GM12878 (cell line): ENCODE results near the gene FAM120AOS. TPM values are rescaled to one million over a fixed set of nuclear protein-coding genes. Genes with fewer than 3 reads are reported as not detected.

Source experiments
- ATAC-seq: fragments of 200-7000 bp; cut with Tn5 transposase; 3 replicates; pipeline ENCODE4 v1.9.1; 2020; ENCODE audit warnings: mild to moderate bottlenecking, moderate library complexity
- BruUV-seq: library from RNA; stranded (reverse); fragments of 400-500 nt; replicated peaks from 2 replicates; lab custom pipeline; 2021; lab: Mats Ljungman, UMichigan
- CTCF ChIA-PET: fragments of 300-600 bp; sonication (Branson Sonifier 250); formaldehyde crosslinking; extraction: SDS; loops from one replicate; lab custom pipeline; 2021; ENCODE audit warnings: inconsistent platforms; lab: Yijun Ruan, JAX
- POLR2A ChIA-PET: fragments of 350-600 bp; formaldehyde crosslinking; extraction: SDS; loops from one replicate; lab custom pipeline; 2021; ENCODE audit warnings: inconsistent platforms; lab: Charles Lee
- RAD21 ChIA-PET: fragments of 300-600 bp; sonication (Branson Sonifier 250); formaldehyde crosslinking; loops from one replicate; lab custom pipeline; 2023; ENCODE audit warnings: antibody characterized with exemption; ENCODE audit not compliant: unreplicated experiment; lab: Charles Lee
- SMC1A ChIA-PET: fragments of 300-600 bp; sonication (Branson Sonifier 250); formaldehyde crosslinking; loops from one replicate; lab custom pipeline; 2023; ENCODE audit not compliant: unreplicated experiment, uncharacterized antibody; lab: Charles Lee
- DNase-seq: peaks from one replicate; pipeline ENCODE4 v3.0.0-alpha.2; 2011; ENCODE audit warnings: low read depth, low spot score
- FAIRE-seq: peaks from 3 replicates; lab custom pipeline; 2011; peaks lifted over from hg19 to GRCh38; lab: Jason Lieb, UNC
- H2AFZ ChIP-seq: 2 replicates; pipeline ENCODE4 v1.6.0; 2011; ENCODE audit warnings: low read depth, low read length, control low read depth; ENCODE audit not compliant: control insufficient read depth
- H3K27ac ChIP-seq: 2 replicates; pipeline ENCODE4 v1.5.1; 2011; ENCODE audit warnings: control low read depth; ENCODE audit not compliant: control insufficient read depth, insufficient read depth
- H3K27me3 ChIP-seq, 2 experiments: replicated peaks in 1 of 2; 2 replicates each; pipeline versions ENCODE4 v1.6.0 to v1.6.1; 2011; ENCODE audit warnings: low read length in 1 of 2; ENCODE audit not compliant: control insufficient read depth in 2 of 2, insufficient read depth in 2 of 2
- H3K36me3 ChIP-seq, 2 experiments: 2 replicates each; pipeline ENCODE4 v1.5.1; 2011; ENCODE audit warnings: low read length in 1 of 2; ENCODE audit not compliant: control insufficient read depth in 2 of 2, insufficient read depth in 2 of 2
- H3K4me1 ChIP-seq: 2 replicates; pipeline ENCODE4 v1.6.1; 2011; ENCODE audit warnings: mild to moderate bottlenecking, low read length, moderate library complexity, mixed read lengths; ENCODE audit not compliant: control insufficient read depth, insufficient read depth
- H3K4me2 ChIP-seq: 2 replicates; pipeline ENCODE4 v1.6.0; 2011; ENCODE audit warnings: control low read depth; ENCODE audit not compliant: control insufficient read depth, insufficient read depth
- H3K4me3 ChIP-seq: fragments of 200-600 bp; sonication (generic); 2 replicates; pipeline ENCODE4 v1.5.1; 2016
- H3K79me2 ChIP-seq: 2 replicates; pipeline ENCODE4 v1.6.0; 2011; ENCODE audit warnings: low read length; ENCODE audit not compliant: control insufficient read depth, insufficient read depth
- H3K9ac ChIP-seq: 2 replicates; pipeline ENCODE4 v1.8.0; 2011; ENCODE audit warnings: low read length, control low read depth, mixed read lengths; ENCODE audit not compliant: control insufficient read depth, insufficient read depth
- H3K9me3 ChIP-seq: replicated peaks from 3 replicates; pipeline ENCODE4 v1.5.1; 2011; ENCODE audit warnings: mild to moderate bottlenecking, low read length; ENCODE audit not compliant: control insufficient read depth, insufficient read depth
- H4K20me1 ChIP-seq: 2 replicates; pipeline ENCODE4 v1.6.0; 2011; ENCODE audit not compliant: control insufficient read depth, insufficient read depth
- ASH2L ChIP-seq: fragments of 300-600, 200-600 bp; sonication (generic); IDR thresholded peaks from 2 replicates; pipeline ENCODE4 v1.6.1; 2017; ENCODE audit warnings: low read depth, mild to moderate bottlenecking, borderline replicate concordance
- EED ChIP-seq: sonication (generic); IDR thresholded peaks from 2 replicates; pipeline ENCODE4 v1.6.1; 2016; ENCODE audit warnings: antibody characterized with exemption, low read depth
- EGR1 ChIP-seq, 2 experiments: IDR thresholded peaks; 1 replicate in 1 of 2; 2 replicates in 1 of 2; pipeline ENCODE4 v1.6.1; 2011 to 2012; ENCODE audit warnings: low read depth in 2 of 2, low read length in 2 of 2, borderline replicate concordance in 1 of 2, mild to moderate bottlenecking in 1 of 2, moderate library complexity in 1 of 2
- GATAD2B ChIP-seq: fragments of 450-650 bp; conservative IDR thresholded peaks from 2 replicates; pipeline ENCODE4 v1.6.1; 2017; ENCODE audit warnings: low read depth, mild to moderate bottlenecking, moderate library complexity
- HSF1 ChIP-seq: fragments of 150-350 bp; IDR thresholded peaks from 2 replicates; pipeline ENCODE4 v1.6.1; 2014; ENCODE audit warnings: mild to moderate bottlenecking, low read depth, low read length
- JUNB ChIP-seq: IDR thresholded peaks from 2 replicates; pipeline ENCODE4 v1.6.1; 2016; ENCODE audit warnings: antibody characterized with exemption, mild to moderate bottlenecking
- KDM1A ChIP-seq: fragments of 200-600 bp; sonication (generic); IDR thresholded peaks from 2 replicates; pipeline ENCODE4 v1.6.1; 2016; ENCODE audit warnings: borderline replicate concordance
- NFIC ChIP-seq: IDR thresholded peaks from 2 replicates; pipeline ENCODE4 v1.6.1; 2012; ENCODE audit warnings: low read depth, mild to moderate bottlenecking, inconsistent platforms, low read length, moderate library complexity
- NFYA ChIP-seq: IDR thresholded peaks from 2 replicates; pipeline ENCODE4 v1.6.1; 2011; ENCODE audit warnings: low read depth, mild to moderate bottlenecking, low read length, improper control_type of control experiment, borderline replicate concordance
- NKRF ChIP-seq: fragments of 450-650 bp; conservative IDR thresholded peaks from 2 replicates; pipeline ENCODE4 v1.6.1; 2017; ENCODE audit warnings: mild to moderate bottlenecking, moderate library complexity
- PKNOX1 ChIP-seq: fragments of 450-650 bp; IDR thresholded peaks from 2 replicates; pipeline ENCODE4 v1.6.1; 2016; ENCODE audit warnings: mild to moderate bottlenecking
- POLR2A ChIP-seq: IDR thresholded peaks from 2 replicates; pipeline ENCODE4 v1.6.1; 2011; ENCODE audit warnings: low read depth, mild to moderate bottlenecking, low read length
- RELA ChIP-seq: fragments of 450-650 bp; IDR thresholded peaks from 2 replicates; pipeline ENCODE4 v1.8.0; 2014; ENCODE audit warnings: borderline replicate concordance; ENCODE audit not compliant: partially characterized antibody
- REST ChIP-seq: IDR thresholded peaks from 2 replicates; pipeline ENCODE4 v1.6.1; 2012; ENCODE audit warnings: mild to moderate bottlenecking, low read depth, low read length
- SMC3 ChIP-seq: IDR thresholded peaks from 2 replicates; pipeline ENCODE4 v1.6.1; 2011; ENCODE audit warnings: low read length, improper control_type of control experiment, borderline replicate concordance
- ZNF24 ChIP-seq: fragments of 450-650 bp; IDR thresholded peaks from 2 replicates; pipeline ENCODE4 v1.6.1; 2017; ENCODE audit warnings: antibody characterized with exemption, mild to moderate bottlenecking
- ZNF622 ChIP-seq: fragments of 450-650 bp; IDR thresholded peaks from 2 replicates; pipeline ENCODE4 v1.6.1; 2017; ENCODE audit warnings: mild to moderate bottlenecking, inconsistent platforms
- WGBS: methylation state at CpG from one replicate; pipeline ENCODE4 v1.1.6; 2016; ENCODE audit warnings: low lambda C conversion rate; ENCODE audit not compliant: insufficient replicate concordance, insufficient coverage; ENCODE audit errors: missing lambda C conversion rate; 5-methylcytosine and 5-hydroxymethylcytosine counted together
- in situ Hi-C: fragments of 300-500 bp; cut with MboI; formaldehyde crosslinking; loops from 9 replicates; pipeline ENCODE4 v1.14.3; 2018; ENCODE audit warnings: mixed read lengths
- intact Hi-C: fragments of 100-400 bp; cut with micrococcal nuclease; formaldehyde crosslinking; loops from one replicate; pipeline ENCODE4 v1.14.2; 2022; ENCODE audit not compliant: unreplicated experiment
- polyA plus RNA-seq, 11 experiments: library from polyadenylated mRNA; depleted of rRNA in 4 of 11; unstranded in 6 of 11; stranded (reverse) in 5 of 11; fragments of >200 nt; fragmentation: Nextera tagmentation in 4 of 11; fragmentation: Illumina TruSeq in 1 of 11; extraction: Ambion mirVana in 4 of 11; extraction: Trizol in 1 of 11; gene quantifications; 1 replicate in 1 of 11; 2 replicates in 10 of 11; pipeline versions ENCODE4 v1.2.1 to v1.2.3, GENCODE V29; 2011 to 2016; ENCODE audit warnings: inconsistent platforms in 2 of 11, missing spikeins in 2 of 11, low read depth in 1 of 11
- total RNA-seq, 4 experiments: library from RNA; depleted of rRNA in 3 of 4; stranded (reverse); fragments of >200 nt in 3 of 4; fragmentation: Illumina TruSeq in 1 of 4; extraction: Trizol in 1 of 4; gene quantifications; 2 replicates each; pipeline versions ENCODE4 v1.2.1 to v1.2.3, GENCODE V29; 2013 to 2021

Gene FAM120AOS
- total and polyA plus RNA-seq, 10 of the 15 experiments (the other 5 are each of a cell fraction or from before 2014, with no cell fraction given) = 15.9 to 55.1 (median 34.6) TPM

GRCh38 chr9:93480262-93480661 lies 26.9 kb upstream of the FAM120AOS start:
- Histone ChIP-seq H3K27me3 (no peaks in the 10 kb centered on the region), H3K79me2 (peaks cover 15% of the 10 kb centered on the region), H2AFZ (no peak overlapping the region), H4K20me1 (no peaks in the 10 kb centered on the region), H3K36me3 (peaks cover 8 to 13% of the 10 kb centered on the region in 2 experiments; a peak in 3 of 4 replicates), H3K9me3 (no peaks in the 10 kb centered on the region), H3K9ac (no peak overlapping the region), H3K4me3 (no peak overlapping the region), H3K27ac (no peak overlapping the region), H3K4me2 (no peak overlapping the region), H3K4me1 (0 out of 2 replicates have a peak, but pooled peaks cover 4% of the 10 kb centered on the region)
- POLR2A ChIA-PET = interaction anchor here (1.1 kb wide), 1 partner anchor 27 kb away, joined by 3 read pairs; the partner anchor contains the start of gene FAM120AOS
- DNase-seq (no peak), FAIRE-seq (no peak), ATAC-seq (no peak)
- intact Hi-C loops (no loop called here), in situ Hi-C loops (no loop called here)
- TF ChIP-seq NFIC = no peak
- no peak for TF ChIP-seq KDM1A
- no peak for TF ChIP-seq HSF1
- no peak for TF ChIP-seq NKRF
- no peak for TF ChIP-seq ZNF622
- no peak for TF ChIP-seq POLR2A
- TF ChIP-seq SMC3 = no peak
- no peak for TF ChIP-seq REST
- TF ChIP-seq ASH2L = no peak
- TF ChIP-seq PKNOX1 = no peak
- TF ChIP-seq RELA = no peak
- no peak for TF ChIP-seq ZNF24
- no peak for TF ChIP-seq EGR1 (IDR thresholded peaks at IDR 0.05; ENCODE audit: borderline replicate concordance in 1 of 2, low read depth in 2 of 2, low read length in 2 of 2)
- no peak for TF ChIP-seq GATAD2B
- TF ChIP-seq JUNB = no peak
- no peak for TF ChIP-seq EED
- TF ChIP-seq NFYA = no peak
- no TSS peak for BruUV-seq
- SMC1A ChIA-PET = no interaction called here
- CTCF ChIA-PET = interaction anchor here (1.1 kb wide), 1 partner anchor 10 kb away, joined by 4 read pairs; no protein-coding TSS in a partner anchor
- RAD21 ChIA-PET = no interaction called here
- WGBS = 100% methylated on average over 4 of the region's 4 CpGs
